Epithelial cell of esophagus (primary cell): ENCODE data around the gene FAM20C.

ENCODE experiments used
- DNase-seq: peaks from one replicate; pipeline ENCODE4 v3.0.0; 2010; ENCODE audit warnings: low read depth
- H3K4me3 ChIP-seq: 2 replicates; pipeline ENCODE4 v1.5.1; 2011; ENCODE audit warnings: mild to moderate bottlenecking, low read length, control low read depth
- TF ChIP-seq, protein P1 (sequence below): IDR thresholded peaks from 2 replicates; pipeline ENCODE4 v1.5.1; 2011; ENCODE audit warnings: low read depth, mild to moderate bottlenecking, low read length, control low read depth, inconsistent platforms; ENCODE audit not compliant: insufficient read depth; ENCODE audit errors: missing control alignments

Gene FAM20C

GRCh38 chr7:208816-209215 is 16.4 kb downstream of the FAM20C start:
- no peak overlapping the region for H3K4me3 ChIP-seq
- DNase-seq, result no peak
- TF ChIP-seq, protein P1, sequence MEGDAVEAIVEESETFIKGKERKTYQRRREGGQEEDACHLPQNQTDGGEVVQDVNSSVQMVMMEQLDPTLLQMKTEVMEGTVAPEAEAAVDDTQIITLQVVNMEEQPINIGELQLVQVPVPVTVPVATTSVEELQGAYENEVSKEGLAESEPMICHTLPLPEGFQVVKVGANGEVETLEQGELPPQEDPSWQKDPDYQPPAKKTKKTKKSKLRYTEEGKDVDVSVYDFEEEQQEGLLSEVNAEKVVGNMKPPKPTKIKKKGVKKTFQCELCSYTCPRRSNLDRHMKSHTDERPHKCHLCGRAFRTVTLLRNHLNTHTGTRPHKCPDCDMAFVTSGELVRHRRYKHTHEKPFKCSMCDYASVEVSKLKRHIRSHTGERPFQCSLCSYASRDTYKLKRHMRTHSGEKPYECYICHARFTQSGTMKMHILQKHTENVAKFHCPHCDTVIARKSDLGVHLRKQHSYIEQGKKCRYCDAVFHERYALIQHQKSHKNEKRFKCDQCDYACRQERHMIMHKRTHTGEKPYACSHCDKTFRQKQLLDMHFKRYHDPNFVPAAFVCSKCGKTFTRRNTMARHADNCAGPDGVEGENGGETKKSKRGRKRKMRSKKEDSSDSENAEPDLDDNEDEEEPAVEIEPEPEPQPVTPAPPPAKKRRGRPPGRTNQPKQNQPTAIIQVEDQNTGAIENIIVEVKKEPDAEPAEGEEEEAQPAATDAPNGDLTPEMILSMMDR, result no peak

GRCh38 chr7:209416-209815 is 17.0 kb downstream of the FAM20C start:
- TF ChIP-seq, protein P1, result no peak
- no peak overlapping the region for H3K4me3 ChIP-seq
- no peak for DNase-seq

- no peak overlapping the region for H3K4me3 ChIP-seq
- TF ChIP-seq, protein P1, result no peak
- no peak for DNase-seq
Measured at GRCh38 chr7:209906-210305, 17.5 kb downstream of the FAM20C start.

DNA sequence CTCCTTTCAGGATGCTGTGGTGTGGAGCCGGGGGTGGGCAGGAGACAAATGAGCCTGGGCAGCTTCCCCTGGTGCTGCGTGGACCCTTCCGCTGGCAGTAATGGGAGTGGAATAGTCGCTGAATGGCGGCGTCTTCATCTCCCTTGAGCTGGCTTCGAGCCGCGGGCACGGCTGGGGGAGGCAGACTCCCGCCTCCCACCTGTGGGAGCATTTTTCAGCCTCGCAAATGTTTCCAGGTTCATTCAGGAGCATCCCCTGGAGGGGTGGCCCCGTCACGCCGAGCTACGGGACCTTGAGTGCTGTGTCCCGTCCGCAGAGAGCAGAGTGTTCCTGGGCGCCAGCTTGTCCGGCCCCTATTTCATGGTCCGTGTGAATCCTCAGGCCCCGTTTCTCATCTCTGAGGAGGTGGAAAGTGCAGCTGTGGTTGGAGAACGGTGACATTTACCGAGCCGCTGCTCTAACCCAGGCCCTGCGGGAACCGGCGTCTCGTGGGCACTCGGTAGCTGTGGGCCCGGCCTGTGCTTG is 18.1 kb downstream of the FAM20C start:
- no peak for DNase-seq

GRCh38 chr7:211033-211714 is 18.8 kb downstream of the FAM20C start:
- no peak overlapping the region for H3K4me3 ChIP-seq
- TF ChIP-seq, protein P1, result no peak
- DNase-seq, result no peak

More for the DNA sequence above, 18.1 kb downstream of the FAM20C start:
- TF ChIP-seq, protein P1, result no peak
- no peak overlapping the region for H3K4me3 ChIP-seq

DNA sequence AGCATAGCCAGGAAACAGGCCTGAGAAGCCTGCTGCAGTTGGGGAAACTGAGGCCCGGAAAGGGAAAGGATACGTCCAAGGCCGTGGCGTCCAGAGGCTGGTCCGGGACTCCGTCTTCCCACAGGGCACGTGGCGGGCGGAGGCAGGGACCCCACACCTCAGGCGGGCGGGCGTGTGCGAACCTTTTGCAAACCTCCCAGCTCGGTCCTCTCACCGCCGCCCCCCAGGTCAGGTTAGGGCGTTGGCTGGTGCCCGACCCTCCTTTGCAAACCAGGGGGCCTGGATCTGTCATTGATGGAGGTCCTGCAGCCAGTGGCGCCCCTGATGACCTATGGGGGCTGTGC is 19.3 kb downstream of the FAM20C start:
- TF ChIP-seq, protein P1, result no peak
- DNase-seq, result no peak
- H3K4me3 ChIP-seq, result no peak overlapping the region

- TF ChIP-seq, protein P1, result no peak
- no peak for DNase-seq
- no peak overlapping the region for H3K4me3 ChIP-seq
Measured at GRCh38 chr7:212754-213153, 20.4 kb downstream of the FAM20C start.
